Kidney epithelial cell (primary cell): Measurements from ENCODE around the gene PAAF1. TPM values are rescaled to one million over a fixed set of nuclear protein-coding genes. Genes with fewer than 3 reads are reported as not detected.
A peak's percentile ranks its signal among the peaks of the same experiment; 100 is the strongest.
"Not testable (repeated sequence)": the region's sequence is repeated elsewhere in the genome, so short reads cannot be mapped to it uniquely, and the experiment has no call there.

ENCODE experiments used
- DNase-seq: peaks from one replicate; pipeline ENCODE4 v3.0.0-alpha.2; 2010; ENCODE audit warnings: low read depth
- H3K27me3 ChIP-seq: 2 replicates; pipeline ENCODE4 v1.6.0; 2011; ENCODE audit warnings: low read length; ENCODE audit not compliant: control insufficient read depth, insufficient read depth
- H3K36me3 ChIP-seq: 2 replicates; pipeline ENCODE4 v1.5.1; 2011; ENCODE audit warnings: low read length; ENCODE audit not compliant: control insufficient read depth, insufficient read depth
- H3K4me3 ChIP-seq: 2 replicates; pipeline ENCODE4 v1.5.1; 2011; ENCODE audit warnings: low read depth, mild to moderate bottlenecking, control low read depth, low read length
- total RNA-seq: library from RNA; depleted of rRNA; stranded (reverse); fragments of >200 nt; gene quantifications from 2 replicates; pipeline ENCODE4 v1.2.3, GENCODE V29; 2015
- TF ChIP-seq, protein P1 (sequence below): IDR thresholded peaks from 2 replicates; pipeline ENCODE4 v1.5.1; 2011; ENCODE audit warnings: mild to moderate bottlenecking, moderate library complexity, low read length, control low read depth, inconsistent platforms; ENCODE audit not compliant: insufficient read depth, poor library complexity, severe bottlenecking

Gene PAAF1
- total RNA-seq, 1 donor from 2014 or later, result 11.9 TPM

DNA sequence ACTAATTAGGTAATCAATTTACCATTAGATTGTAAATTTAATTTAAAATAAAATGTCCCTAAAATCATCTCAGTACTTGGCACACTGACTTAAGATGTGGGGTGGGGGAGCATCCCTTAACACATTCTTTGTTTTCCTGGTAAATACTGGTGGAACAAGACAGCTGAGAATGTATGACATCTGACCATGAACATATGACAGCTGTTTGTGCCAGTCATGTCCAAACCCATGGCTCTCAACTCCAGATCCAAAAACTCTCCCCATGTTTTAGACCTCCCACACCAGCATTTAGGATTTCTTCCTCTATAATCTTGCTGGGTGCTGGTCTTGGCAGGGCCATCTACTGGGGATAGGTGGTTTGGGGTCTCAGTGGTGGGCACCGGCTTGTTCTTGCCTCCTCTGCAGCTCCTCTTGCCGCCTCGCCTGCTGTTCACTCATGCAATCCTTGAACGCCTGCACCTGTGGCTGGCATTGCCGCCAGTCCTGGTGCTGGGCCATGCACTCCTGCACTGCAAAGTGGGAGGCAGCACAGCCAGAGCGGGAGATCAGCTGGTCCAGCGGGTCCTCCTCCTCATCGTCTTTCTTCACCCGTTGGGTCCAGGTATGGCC, 3.9 kb upstream of the PAAF1 start:
- TF ChIP-seq, protein P1, sequence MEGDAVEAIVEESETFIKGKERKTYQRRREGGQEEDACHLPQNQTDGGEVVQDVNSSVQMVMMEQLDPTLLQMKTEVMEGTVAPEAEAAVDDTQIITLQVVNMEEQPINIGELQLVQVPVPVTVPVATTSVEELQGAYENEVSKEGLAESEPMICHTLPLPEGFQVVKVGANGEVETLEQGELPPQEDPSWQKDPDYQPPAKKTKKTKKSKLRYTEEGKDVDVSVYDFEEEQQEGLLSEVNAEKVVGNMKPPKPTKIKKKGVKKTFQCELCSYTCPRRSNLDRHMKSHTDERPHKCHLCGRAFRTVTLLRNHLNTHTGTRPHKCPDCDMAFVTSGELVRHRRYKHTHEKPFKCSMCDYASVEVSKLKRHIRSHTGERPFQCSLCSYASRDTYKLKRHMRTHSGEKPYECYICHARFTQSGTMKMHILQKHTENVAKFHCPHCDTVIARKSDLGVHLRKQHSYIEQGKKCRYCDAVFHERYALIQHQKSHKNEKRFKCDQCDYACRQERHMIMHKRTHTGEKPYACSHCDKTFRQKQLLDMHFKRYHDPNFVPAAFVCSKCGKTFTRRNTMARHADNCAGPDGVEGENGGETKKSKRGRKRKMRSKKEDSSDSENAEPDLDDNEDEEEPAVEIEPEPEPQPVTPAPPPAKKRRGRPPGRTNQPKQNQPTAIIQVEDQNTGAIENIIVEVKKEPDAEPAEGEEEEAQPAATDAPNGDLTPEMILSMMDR, result no peak
- H3K4me3 ChIP-seq, result no peak overlapping the region
- no peaks in the 10 kb centered on the region for H3K36me3 ChIP-seq
- DNase-seq, result no peak
- no peaks in the 10 kb centered on the region for H3K27me3 ChIP-seq

DNA sequence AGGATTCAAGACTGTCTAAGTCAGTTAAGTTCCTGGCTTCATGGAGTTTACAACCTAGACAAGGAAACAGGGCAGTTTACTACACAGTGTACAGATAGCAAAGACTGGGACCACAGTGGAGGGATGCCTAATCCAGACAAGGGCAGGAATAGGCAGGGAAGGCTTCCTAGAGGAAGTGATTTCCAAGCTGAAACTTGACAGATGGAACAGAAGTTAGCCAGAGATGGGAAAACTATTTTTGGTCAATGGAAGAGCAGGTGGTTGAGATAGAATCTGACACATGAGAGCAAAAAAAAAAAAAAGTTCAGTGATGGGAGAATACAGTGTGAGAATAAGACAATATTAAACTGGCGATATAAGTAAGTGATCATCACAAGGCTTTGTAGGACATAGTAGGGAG, 1.4 kb upstream of the PAAF1 start:
- TF ChIP-seq, protein P1, result no peak
- H3K36me3 ChIP-seq, result no peaks in the 10 kb centered on the region
- no peak for DNase-seq
- no peaks in the 10 kb centered on the region for H3K27me3 ChIP-seq
- H3K4me3 ChIP-seq, result peak overlapping the region; percentile 57

DNA sequence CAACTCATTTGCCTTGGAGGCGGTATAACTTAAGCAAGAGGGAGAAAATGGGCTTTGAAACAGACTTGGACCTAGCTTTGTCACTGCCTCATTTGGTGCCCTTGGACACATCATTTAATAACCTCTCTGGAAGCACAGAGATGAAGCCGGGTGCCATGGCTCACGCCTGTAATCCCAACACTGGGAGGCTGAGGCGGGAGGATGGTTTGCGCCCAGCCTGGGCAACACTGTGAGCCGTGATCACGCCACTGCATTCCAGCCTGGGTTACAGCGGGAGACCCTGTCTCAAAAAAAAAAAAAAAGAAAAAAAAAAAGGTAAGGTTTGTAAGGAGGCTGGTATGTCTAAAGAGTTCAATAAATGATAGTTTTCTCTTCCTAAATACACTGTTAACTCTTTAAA, 959 bp upstream of the PAAF1 start:
- Histone ChIP-seq H3K4me3 (peak overlapping the region; percentile 57), H3K36me3 (no peaks in the 10 kb centered on the region), H3K27me3 (no peaks in the 10 kb centered on the region)
- DNase-seq, result no peak
- TF ChIP-seq, protein P1, result no peak

DNA sequence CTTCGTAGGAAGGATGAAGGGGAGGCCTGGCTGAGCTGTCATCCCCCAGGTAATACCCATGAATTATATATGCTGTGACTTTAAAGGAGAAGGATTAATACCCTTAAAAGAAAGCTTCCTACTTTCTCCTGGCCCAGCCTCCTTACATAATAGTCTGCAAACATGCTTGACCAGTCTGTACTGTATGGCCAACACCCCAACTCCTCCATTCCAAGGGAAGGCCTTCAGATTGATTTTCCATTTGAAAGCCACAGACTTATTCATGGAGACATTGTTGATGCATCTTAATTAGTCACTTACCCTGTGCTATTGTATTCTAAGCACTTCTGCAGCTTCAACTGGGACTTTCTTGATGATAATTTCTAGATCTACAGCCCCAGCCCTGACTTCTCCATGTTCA, 2.0 kb downstream of the PAAF1 start:
- Histone ChIP-seq H3K27me3 (no peaks in the 10 kb centered on the region), H3K4me3 (no peak overlapping the region), H3K36me3 (no peaks in the 10 kb centered on the region)
- DNase-seq, result no peak
- TF ChIP-seq, protein P1, result no peak

DNA sequence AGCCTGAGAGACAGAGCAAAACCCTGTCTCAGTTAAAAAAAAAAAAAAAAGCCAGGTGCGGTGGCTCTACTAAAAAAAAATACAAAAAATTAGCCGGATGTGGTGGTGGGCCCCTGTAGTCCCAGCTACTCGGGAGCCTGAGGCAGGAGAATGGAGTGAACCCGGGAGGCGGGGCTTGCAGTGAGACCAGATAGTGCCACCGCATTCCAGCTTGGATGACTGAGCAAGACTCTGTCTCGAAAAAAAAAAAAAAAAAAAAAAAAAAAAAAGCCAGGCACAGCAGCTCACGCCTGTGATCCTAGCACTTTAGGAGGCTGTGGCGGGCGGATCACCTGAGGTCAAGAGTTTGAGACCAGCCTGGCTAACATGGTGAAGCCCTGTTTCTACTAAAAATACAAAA, 3.6 kb downstream of the PAAF1 start:
- not testable (repeated sequence) for H3K36me3 ChIP-seq, DNase-seq, H3K27me3 ChIP-seq, H3K4me3 ChIP-seq

DNA sequence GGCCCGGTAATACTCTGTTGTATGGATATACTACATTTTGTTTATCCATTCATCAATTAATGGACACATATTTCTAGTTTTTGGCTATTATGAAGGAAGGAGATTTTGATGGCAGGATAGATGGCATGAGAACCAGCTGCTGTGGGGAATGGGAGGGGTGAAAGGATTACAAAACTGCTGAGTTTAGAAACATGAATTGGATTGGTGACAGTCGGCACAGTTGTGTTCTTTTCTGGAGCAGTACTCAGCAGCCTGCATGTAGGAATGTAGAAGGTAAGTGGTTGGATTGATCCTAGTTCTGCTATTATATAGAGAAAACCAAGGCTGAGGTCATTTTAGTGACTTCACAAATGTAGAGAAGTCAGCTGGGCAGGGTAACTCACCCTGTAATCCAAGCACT, 7.1 kb downstream of the PAAF1 start:
- Histone ChIP-seq H3K4me3 (no peak overlapping the region), H3K36me3 (no peaks in the 10 kb centered on the region), H3K27me3 (no peaks in the 10 kb centered on the region)
- DNase-seq, result no peak
- TF ChIP-seq, protein P1, result no peak
